Epithelial cell of alveolus of lung (primary cell): Measurements from ENCODE around the gene AURKAIP1. TPM values are rescaled to one million over a fixed set of nuclear protein-coding genes. Genes with fewer than 3 reads are reported as not detected.

Source experiments
- total RNA-seq: library from RNA; depleted of rRNA; stranded (reverse); fragments of >200 nt; gene quantifications from 2 replicates; pipeline ENCODE4 v1.2.1, GENCODE V29; 2015

Gene AURKAIP1
- total RNA-seq, result 119 and 199 TPM in 2 replicates

DNA sequence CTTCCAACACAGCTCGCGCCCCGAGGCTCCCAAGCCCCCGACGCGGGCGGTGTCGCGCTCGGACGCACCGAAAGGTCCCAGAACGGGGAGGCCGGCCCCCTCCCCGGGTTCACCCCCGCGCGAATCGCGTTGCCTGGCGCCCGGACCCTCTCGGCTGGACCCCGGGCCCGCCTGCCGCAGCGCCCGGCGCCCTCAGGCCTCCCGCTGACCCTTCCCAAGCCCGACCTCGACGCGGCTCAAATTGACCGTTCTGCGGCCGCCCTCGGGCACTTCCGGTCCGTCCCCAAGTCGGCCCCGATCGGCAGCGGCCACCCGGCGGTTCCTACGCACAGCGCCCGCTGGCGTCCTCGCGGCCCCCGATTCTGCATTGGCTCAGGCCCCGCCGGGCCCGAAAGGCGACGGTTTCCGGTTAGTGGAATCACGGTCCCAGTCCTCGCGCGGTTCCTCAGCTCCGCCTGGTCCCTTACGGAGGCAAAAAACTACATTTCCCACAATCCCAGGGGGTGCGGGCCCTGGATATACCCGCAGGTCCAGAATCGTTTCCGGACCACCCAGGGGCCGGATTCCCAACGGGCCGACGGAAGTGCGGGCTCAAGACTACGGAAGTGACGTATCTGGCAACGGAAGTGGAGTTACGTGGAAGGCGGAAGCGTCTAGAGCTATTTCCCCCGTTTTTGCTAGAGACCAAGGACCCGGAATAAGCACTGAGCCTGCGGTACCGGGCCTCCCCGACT lies at the start of gene AURKAIP1:
TSS of gene AURKAIP1 (minus strand) at position 279 of the 734 bp plus-strand sequence. CDS start 451 bp downstream, outside the sequence.

DNA sequence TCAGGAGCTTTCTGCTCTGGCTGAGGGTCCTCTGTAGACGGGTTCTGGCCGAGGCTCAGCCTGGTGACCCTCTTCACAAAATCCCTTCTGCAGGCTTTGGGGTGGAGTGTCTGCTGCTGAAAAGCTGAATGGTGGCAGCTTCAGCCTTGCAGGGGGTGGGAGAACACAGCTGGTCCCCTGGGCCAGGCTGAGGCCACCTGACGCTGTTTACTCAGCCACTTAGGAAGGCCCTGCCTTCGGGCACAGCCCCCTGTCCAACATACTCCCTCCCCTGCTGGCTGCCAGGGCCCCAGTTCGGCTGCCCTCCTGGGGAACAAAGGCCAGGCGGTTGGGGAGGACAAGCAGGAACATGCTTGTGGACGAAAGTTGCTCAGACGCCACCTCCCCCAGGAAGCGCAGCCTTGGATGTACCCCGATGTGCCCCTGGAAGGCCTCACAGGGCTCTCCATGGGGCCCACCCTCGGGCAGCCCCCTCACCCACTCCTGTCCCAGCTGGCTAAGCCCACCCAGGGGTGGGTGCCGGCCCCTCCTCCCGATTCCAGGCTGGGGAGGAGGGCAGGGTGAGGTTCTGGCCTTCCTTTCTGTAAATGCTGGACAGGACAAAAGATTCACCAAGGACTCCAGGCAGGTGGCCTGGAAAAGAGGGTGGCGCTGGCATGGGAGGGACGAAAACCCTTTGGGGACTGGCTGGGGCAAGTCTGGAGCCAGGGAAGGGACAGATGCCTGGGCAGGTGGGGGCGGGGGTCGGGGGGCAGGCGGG lies 46.3 kb upstream of the AURKAIP1 start, which contains the start of gene ANKRD65:
TSS of gene ANKRD65 (minus strand) at position 130 of the 760 bp plus-strand sequence. CDS start 271 bp downstream, outside the sequence.

DNA sequence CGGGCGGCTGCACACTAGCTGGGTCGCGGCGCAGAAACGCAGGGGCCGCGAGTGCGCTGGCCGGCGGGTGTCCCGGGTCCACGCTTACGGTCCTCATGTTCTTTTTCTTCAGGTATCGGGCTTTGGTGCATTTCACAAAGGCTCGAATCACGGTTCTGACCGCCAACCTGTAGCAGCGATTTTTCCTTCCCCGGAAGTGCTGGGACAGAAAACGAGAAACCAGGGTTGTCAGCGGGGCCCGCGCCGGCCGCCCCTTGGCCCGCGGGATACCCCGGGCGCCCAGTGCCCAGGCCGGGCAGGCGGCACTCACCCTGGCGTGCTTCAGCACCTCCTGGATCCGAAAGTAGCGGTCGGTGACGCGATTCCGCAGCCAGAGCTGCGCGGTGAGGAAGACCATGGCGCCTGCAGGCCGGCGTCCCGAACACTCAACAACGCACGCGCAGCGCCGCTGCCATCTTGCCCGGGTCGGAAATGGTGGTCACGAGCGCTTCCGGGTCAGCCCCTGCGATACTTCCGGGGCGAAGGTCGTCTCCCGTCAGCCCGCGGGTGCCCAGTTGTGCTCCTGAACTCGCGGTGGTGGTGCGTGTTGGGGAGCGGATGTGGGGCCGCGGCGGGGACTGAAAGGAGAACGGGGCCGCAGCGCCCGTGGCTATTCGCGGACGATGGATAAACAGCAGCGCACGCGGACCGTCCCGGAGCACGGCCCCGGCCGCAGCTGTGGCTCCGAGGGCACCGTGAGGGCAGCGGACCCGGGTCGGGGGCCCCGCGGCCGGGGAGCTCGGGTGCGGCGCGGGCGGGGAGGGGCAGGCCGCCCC lies 32.0 kb upstream of the AURKAIP1 start, which contains the start of gene MRPL20:
TSS of gene MRPL20 (minus strand) at position 473 of the 815 bp plus-strand sequence. CDS start at position 397, 76 bp downstream.

DNA sequence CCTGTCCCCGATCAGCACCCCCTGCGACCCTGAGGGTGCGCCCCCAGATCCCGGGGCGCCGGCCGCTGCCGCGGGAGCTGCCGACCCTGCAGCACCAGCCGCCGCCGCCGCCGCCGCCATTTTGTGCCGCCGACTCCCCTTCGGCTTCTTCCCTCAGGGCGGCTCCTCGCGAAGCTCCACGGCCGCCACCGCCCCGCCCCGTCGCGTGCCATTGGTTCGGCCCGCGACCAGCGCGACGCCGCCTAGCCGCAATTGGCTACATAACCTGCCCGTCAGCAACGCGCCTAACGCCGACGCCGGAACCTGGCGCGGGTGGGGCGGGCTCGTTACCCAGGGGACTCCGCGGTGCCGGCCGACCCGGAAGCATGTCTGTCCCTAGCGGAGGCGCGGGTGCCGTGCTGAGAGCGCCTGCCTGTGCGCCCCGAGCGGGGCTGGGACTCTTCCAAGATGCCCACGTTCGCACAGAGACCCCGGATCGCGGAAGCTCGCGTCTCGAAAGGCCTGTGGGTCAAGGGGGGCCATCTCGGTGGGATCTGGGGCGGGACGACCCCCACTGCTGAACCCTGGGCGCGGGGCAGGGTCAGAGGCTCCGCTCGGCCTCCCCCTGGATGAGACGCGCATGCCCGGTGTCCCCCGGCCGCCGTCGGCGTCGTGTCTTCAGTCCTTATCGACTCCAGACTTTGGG lies 24.3 kb upstream of the AURKAIP1 start, which contains the start of gene CCNL2:
TSS of gene CCNL2 (minus strand) at position 149 of the 685 bp plus-strand sequence. CDS start at position 120, 29 bp downstream.

DNA sequence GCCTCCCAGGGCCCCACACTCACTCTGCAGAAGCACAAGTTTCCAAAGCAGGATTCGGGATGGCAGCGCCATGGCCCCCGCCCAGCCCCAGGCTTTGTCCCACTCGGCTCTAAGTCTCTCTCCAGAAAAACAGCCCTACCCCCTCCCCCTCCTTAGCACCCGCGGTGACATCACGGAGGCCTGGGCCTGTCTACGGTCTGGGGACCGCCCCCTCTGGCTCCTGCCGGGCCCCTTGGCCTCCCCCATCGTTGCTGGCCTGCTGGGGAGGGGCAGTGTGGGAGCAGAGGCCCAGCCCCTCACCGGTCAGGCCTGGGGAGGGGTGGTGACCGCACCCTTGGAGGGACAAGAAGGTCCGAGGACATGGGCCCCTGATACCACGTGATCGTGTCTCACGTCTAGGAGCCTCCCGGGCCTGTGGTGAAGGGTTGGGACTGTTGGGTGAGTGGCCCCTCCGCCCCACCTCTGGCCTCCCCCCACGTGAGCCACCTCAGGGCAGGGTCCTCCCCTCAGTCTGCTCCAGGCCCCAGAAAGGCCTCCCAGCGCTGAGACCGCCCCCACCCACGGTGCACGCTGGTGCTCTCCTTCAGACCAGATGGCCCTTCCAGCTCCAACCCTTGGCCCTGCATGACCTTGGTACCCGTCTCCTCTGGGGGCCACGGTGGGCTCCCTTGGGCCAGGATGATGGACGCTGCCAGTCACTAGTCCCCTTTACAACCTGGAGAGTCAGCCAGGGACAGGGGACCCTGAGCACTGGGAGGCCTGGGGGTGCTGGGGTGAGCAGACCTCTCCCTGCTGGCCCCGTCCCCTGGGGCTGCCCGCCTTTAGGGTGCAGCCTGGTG lies 16.4 kb downstream of the AURKAIP1 start, which contains the start of gene MXRA8:
TSS of gene MXRA8 (minus strand) at position 123 of the 839 bp plus-strand sequence. CDS start at position 72, 51 bp downstream.

DNA sequence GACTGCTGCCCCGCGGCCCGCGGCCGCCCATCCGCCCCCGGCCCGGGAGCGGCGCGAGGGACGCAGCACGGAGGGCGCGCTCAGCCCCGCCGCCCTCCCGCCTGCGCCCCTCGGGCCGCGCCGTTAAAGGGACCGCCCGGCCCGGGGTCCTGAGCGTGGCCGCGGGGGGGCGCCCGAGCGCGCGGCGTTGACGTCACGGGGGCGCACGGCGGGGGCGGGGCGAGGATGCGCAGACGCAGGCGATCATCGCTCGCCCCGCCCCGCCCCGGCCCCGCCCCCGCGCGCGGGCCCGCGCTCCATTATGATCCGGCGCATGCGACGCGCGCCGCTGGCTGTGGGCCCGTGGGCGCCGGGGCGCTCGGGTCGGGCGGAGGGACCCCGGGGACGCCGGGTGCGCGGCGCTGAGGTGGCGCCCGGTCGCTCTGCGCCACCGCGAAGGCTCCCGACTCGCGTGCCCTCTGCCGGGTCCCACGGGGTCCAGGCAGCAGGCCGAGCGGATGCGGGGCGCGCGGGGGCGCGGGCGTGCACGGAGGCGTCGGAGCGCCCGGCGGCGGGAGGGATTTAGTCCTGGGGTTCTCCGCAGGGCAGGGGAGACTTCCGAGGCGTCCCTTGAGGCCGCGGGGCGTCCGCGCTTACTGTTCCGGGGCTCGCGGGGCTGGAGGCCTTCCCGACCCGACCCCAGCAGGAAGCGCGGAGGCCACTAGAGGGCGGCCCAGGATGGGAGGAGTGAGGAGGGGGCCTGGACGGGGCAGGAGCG lies 25.6 kb downstream of the AURKAIP1 start, which contains the start of gene DVL1:
TSS of gene DVL1 (minus strand) at position 163 of the 757 bp plus-strand sequence. CDS start 353 bp downstream, outside the sequence.

DNA sequence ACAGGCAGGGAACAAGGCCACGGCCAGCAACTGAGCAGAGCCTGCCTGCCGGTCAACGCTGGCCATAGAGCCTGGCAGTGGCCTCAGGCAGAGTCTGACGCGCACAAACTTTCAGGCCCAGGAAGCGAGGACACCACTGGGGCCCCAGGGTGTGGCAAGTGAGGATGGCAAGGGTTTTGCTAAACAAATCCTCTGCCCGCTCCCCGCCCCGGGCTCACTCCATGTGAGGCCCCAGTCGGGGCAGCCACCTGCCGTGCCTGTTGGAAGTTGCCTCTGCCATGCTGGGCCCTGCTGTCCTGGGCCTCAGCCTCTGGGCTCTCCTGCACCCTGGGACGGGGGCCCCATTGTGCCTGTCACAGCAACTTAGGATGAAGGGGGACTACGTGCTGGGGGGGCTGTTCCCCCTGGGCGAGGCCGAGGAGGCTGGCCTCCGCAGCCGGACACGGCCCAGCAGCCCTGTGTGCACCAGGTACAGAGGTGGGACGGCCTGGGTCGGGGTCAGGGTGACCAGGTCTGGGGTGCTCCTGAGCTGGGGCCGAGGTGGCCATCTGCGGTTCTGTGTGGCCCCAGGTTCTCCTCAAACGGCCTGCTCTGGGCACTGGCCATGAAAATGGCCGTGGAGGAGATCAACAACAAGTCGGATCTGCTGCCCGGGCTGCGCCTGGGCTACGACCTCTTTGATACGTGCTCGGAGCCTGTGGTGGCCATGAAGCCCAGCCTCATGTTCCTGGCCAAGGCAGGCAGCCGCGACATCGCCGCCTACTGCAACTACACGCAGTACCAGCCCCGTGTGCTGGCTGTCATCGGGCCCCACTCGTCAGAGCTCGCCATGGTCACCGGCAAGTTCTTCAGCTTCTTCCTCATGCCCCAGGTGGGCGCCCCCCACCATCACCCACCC lies 43.7 kb downstream of the AURKAIP1 start, which contains the start of gene TAS1R3:
TSS of gene TAS1R3 (plus strand) at position 213 of the 898 bp plus-strand sequence. CDS start at position 279, 66 bp downstream.

DNA sequence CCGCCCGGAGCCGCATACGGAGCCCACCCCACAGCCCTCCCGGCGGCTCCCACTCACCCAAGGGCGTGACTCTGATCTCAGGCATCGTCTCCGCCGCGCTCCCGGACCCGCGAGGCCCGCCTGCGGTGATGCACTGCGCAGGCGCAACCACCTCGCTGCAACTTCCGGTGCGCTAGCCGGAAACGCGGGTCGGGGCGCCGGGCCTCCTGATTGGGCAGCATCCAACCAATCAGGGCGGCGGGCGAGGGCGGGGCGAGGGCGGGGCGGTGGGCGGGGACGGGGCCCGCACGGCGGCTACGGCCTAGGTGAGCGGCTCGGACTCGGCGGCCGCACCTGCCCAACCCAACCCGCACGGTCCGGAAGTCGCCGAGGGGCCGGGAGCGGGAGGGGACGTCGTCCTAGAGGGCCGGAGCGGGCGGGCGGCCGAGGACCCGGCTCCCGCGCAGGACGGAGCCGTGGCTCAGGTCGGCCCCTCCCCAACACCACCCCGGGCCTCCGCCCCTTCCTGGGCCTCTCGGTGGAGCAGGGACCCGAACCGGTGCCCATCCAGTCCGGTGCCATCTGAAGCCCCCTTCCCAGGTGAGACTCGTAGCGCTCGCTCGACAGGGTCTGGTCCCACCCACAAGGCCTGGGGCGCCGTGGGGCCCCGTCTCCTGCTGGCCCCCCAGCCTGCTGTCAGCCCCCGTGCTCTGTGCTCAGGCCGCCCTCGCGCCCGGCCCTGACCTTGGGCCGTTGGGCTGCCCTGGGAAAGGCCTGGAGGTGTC lies 50.3 kb downstream of the AURKAIP1 start, which contains the start of the genes CPTP and INTS11:
TSS of gene CPTP (plus strand) at position 279 of the 764 bp plus-strand sequence. CDS start 2,109 bp downstream, outside the sequence.
TSS of gene INTS11 (minus strand) at position 137 of the 764 bp plus-strand sequence. CDS start at position 85, 52 bp downstream.

Other genes starting within 250 kb of the AURKAIP1 start
- gene TTLL10, start 201.3 kb downstream of the AURKAIP1 start, total RNA-seq, result not detected in 2 replicates
- 0.08 and 2.1 TPM in 2 replicates for gene TNFRSF18, start 168.6 kb downstream of the AURKAIP1 start, total RNA-seq
- 2.3 TPM in 1 of 2 replicates, not detected in the other for gene TNFRSF4, start 161.1 kb downstream of the AURKAIP1 start, total RNA-seq
- gene SDF4, start 143.2 kb downstream of the AURKAIP1 start, total RNA-seq, result 198 and 213 TPM in 2 replicates
- 31.2 and 33.3 TPM in 2 replicates for gene B3GALT6, start 143.0 kb downstream of the AURKAIP1 start, total RNA-seq
- gene C1QTNF12, start 128.5 kb downstream of the AURKAIP1 start, total RNA-seq, result 0.88 and 1.0 TPM in 2 replicates
- 54.6 and 59.0 TPM in 2 replicates for gene UBE2J2, start 101.4 kb downstream of the AURKAIP1 start, total RNA-seq
- gene SCNN1D, start 94.8 kb downstream of the AURKAIP1 start, total RNA-seq, result 0.13 and 1.9 TPM in 2 replicates
- 18.0 and 42.2 TPM in 2 replicates for gene ACAP3, start 67.3 kb downstream of the AURKAIP1 start, total RNA-seq
- 22.8 and 29.1 TPM in 2 replicates for gene PUSL1, start 66.6 kb downstream of the AURKAIP1 start, total RNA-seq
- gene INTS11, start 50.5 kb downstream of the AURKAIP1 start, total RNA-seq, result 66.5 and 80.2 TPM in 2 replicates
- 19.5 and 24.6 TPM in 2 replicates for gene CPTP, start 50.4 kb downstream of the AURKAIP1 start, total RNA-seq
- under 0.01 and 0.26 TPM in 2 replicates for gene TAS1R3, start 43.9 kb downstream of the AURKAIP1 start, total RNA-seq
- 40.4 and 50.7 TPM in 2 replicates for gene DVL1, start 25.8 kb downstream of the AURKAIP1 start, total RNA-seq
- gene MXRA8, start 16.7 kb downstream of the AURKAIP1 start, total RNA-seq, result 281 and 666 TPM in 2 replicates
- 28.2 and 115 TPM in 2 replicates for gene CCNL2, start 24.1 kb upstream of the AURKAIP1 start, total RNA-seq
- 120 and 138 TPM in 2 replicates for gene MRPL20, start 32.1 kb upstream of the AURKAIP1 start, total RNA-seq
- 3.1 and 4.1 TPM in 2 replicates for gene ANKRD65, start 46.1 kb upstream of the AURKAIP1 start, total RNA-seq
- gene VWA1, start 60.5 kb upstream of the AURKAIP1 start, total RNA-seq, result 30.5 and 35.1 TPM in 2 replicates
- 0.13 TPM in 1 of 2 replicates, not detected in the other for gene ATAD3C, start 74.5 kb upstream of the AURKAIP1 start, total RNA-seq
- gene ATAD3B, start 96.6 kb upstream of the AURKAIP1 start, total RNA-seq, result 11.4 and 20.0 TPM in 2 replicates
- gene ATAD3A, start 137.0 kb upstream of the AURKAIP1 start, total RNA-seq, result 15.3 and 45.6 TPM in 2 replicates
- gene TMEM240, start 165.4 kb upstream of the AURKAIP1 start, total RNA-seq, result 4.4 and 10.3 TPM in 2 replicates
- gene SSU72, start 199.7 kb upstream of the AURKAIP1 start, total RNA-seq, result 107 and 127 TPM in 2 replicates
- gene FNDC10, start 224.9 kb upstream of the AURKAIP1 start, total RNA-seq, result 5.6 and 6.3 TPM in 2 replicates
- gene MIB2, start 240.3 kb upstream of the AURKAIP1 start, total RNA-seq, result 21.3 and 43.8 TPM in 2 replicates